HG03060 (cell line): ENCODE results near the gene ETS1.

ENCODE experiments used
- ATAC-seq: cut with Tn5 transposase; IDR thresholded peaks from one replicate; pipeline ENCODE4 v1.9.1; 2021; ENCODE audit warnings: low read depth, moderate number of reproducible peaks; ENCODE audit not compliant: unreplicated experiment

The ETS1 gene

GRCh38 chr11:128492461-128492860, 94.9 kb downstream of the ETS1 start:
- no peak for ATAC-seq

- ATAC-seq: no peak
Observed at GRCh38 chr11:128491195-128491936, 96.0 kb downstream of the ETS1 start.

DNA sequence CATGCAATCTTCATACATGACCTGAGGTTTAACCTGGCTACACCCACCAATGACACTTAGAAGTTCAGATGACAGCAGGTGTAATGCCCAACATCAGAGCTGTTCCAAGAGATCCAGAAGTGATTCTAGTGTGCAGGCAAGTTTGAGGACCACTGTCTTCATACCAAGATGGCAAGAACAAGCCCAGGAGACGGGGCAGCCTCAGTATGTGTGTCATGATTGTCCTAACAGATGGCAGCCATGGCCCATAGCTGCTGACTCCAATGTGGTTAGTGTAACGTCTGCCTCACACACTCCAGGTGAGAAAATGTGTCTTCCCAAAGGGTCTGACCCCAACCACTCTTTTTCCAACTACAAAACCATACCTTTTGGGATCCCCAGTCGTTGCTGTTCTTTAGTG, 97.3 kb downstream of the ETS1 start:
- no peak for ATAC-seq

DNA sequence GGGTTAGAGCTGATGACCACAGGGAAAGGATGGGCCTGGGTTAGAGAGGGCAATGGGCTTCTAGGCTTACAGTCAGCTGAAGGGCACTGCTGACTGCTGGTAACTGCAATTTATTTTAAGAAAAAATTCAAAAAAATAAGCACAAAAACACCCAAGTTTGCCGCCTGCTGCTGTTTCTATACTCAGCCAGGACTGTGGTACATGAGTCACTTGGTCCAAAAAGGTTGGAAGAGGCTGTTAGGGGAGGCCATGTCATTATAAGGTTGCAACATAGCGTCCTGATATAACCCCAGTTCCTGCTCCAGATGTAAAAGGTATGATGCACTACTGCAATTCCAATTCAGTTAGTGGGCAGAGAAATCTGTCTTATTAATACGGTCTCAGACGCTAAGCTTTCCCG, 98.9 kb downstream of the ETS1 start:
- ATAC-seq: no peak

DNA sequence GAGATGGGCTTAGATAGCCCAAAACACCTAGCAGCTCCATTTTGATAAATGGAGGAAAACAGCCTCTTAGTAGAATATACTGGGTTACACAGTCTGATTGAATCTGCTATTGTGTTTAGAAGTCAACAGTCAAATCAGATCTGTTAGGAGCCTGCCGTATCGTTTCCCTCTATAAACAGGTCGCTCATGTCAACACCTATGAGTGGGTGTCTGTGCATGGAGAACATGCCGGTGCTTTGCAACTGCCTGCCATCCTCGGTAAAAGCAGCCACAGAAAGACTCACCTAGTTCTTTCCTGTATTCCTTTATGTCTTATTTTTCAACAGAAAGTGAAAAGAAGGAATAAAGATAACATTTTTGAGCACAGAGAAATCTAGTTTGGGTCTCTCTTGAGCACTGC, 99.4 kb downstream of the ETS1 start:
- ATAC-seq: no peak

DNA sequence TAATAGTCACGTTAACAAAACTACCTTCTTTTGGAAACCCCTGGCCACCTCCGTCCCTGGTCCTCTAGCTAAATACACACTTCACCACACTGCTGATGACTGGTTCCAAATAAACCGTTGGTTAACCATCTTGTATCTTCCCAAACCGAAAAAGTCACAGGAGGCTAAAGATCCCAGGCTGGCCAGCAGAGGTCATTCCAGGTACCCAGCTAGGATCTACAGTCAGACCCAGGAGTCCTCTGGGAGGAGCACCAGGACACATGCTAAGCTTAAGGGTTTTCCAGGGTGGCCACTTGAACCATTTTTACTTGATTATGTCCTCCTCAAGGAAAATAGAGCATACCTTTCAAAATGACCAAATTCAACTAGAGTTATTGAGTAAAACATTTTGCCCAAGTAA, 103.2 kb downstream of the ETS1 start:
- no peak for ATAC-seq

- peak; percentile 39 for ATAC-seq
Observed at GRCh38 chr11:128483211-128483788, 104.1 kb downstream of the ETS1 start.

GRCh38 chr11:128482512-128483191, 104.7 kb downstream of the ETS1 start:
- ATAC-seq: peak; percentile 40

GRCh38 chr11:128482092-128482491, 105.3 kb downstream of the ETS1 start:
- no peak for ATAC-seq

DNA sequence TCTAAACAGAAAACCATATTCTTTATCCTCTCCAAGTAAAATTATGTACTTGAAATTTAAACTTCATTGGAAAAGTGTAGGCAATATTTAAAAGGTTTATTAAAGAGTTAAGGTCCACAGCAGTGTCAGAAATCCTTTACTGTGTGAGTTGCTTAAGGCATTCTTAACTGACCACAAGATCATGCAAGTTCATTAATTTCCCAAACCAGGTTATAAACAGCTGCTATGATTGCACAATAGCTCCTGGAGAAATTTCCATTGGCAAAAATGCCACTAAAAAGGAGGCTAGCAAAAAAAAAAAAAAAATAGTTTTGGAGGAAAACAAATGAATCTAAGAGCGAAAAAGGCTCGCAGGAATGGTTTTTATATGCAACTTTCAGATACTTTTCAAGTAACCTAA, 106.2 kb downstream of the ETS1 start:
- no peak for ATAC-seq

- no peak for ATAC-seq
Observed at GRCh38 chr11:128480665-128481064, 106.7 kb downstream of the ETS1 start.

DNA sequence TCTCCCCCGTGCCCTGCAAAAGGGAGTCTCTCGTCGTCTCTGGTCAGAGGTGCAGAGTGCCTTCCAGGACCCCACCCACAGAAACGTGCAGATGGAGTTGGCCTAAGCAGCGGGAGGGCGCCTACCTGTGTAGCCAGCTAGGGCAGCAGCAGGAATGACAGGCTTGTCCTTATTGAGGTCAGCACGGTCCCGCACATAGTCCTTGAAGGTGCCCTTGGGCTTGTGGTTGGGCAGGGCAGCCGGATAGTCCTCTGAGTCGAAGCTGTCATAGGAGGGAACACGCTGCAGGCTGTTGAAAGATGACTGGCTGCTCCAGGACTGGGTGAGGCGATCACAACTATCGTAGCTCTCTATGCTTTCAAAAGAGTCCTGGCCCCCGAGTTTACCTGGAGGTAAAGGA, 107.3 kb downstream of the ETS1 start:
- no peak for ATAC-seq

DNA sequence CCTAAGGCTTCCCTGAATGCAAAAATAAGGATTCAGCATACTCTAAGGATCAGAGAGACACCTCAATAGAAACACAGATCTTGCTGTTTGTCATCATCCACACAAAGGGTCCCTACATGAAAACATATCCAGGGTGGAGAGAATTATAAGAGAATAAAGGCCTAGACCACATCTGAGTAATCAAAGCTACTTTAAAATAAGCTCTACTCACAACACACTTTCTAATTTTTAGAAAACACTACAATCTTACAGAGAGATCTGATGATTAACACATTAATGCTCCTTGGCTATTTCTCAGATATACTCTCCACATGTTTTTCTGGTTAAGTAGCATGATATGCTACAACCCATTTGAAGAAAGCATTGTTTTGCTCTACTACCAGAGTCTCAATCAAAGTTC, 108.2 kb downstream of the ETS1 start:
- no peak for ATAC-seq

GRCh38 chr11:128478305-128478704, 109.1 kb downstream of the ETS1 start:
- ATAC-seq: no peak

GRCh38 chr11:128477811-128478210, 109.5 kb downstream of the ETS1 start:
- no peak for ATAC-seq

- no peak for ATAC-seq
Observed at GRCh38 chr11:128477278-128477677, 110.1 kb downstream of the ETS1 start.

GRCh38 chr11:128476729-128477128, 110.6 kb downstream of the ETS1 start:
- no peak for ATAC-seq

DNA sequence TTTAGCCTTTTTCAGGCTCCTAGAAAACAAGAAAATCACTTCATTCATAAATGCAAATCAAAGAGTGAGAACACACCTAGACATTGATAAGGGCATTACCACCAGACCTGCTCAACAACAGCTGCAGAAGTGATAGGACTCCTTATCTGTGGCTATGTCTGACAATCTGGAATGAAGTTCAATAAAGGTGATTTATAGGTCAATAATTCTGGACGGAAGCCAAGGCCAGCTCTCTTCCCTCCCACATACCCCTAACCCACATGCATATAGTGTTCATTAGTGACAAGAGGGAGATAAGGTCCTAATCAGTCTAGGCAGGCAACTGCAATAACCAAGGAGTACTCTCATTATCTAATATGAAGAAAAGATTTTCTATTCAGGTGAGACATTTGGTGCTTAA, 111.3 kb downstream of the ETS1 start:
- no peak for ATAC-seq

DNA sequence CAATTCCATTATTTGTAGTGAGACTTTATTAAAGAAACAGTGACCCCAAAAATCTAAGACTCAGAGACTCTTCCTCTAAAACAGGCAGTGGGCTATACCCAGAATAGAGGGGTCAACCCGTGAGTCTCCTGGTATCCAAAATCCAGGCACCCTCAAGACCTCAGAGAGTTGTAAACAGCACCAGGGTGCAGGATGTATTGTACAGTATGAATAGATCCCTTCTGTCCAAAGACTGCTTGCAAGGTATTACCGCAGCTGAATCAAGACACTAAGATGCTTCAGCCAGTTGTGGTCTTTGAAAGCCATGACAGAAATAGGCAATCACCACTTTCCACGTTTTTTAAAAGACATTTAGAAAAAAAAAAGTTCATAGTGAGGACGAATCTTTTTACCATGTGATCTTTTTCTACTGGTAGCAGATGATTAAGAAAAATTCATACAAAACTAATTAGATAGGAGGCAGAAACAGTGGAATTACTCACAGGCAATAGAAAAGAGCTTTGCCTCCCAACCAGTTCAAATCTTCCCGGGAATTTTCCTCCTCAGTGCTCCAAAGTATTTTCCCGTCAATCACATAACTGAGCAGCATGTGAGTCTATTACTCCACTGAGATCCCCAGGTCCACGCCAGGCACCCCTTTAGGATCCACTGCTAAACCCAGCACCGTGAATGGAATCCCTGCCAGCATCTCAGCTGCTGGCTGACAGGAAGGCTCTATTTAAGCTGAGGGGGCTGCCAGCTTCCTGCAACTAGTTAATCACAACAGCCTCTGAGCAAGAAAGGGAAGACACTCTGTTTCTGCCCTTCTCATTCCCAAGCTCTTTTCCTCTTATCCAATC, 113.1 kb downstream of the ETS1 start:
- no peak for ATAC-seq

DNA sequence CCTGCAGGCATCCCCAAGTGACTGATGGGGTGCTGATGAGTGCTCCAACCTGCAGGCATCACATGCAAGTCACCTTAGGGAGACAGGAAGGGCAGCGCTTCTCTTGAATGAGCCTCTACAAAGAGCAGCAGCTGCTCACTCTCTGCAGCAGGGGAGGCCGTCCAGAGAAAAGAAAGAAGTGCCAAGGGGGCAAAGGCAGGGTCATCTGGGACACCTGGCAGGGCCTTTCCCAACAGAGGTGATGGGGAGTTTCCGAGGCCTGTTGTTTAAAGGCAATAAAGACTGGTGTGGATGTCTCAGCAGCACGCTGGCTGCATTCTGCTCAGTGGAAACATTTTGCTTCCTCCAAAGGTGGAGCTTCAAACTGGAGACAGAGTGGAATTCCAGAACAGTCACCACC, 113.7 kb downstream of the ETS1 start:
- no peak for ATAC-seq
